Loucy (cell line): Measurements from ENCODE around the gene HOXA7.

ENCODE experiments used
- CTCF ChIP-seq: fragments of 200-600 bp; sonication (generic); conservative IDR thresholded peaks from 2 replicates; pipeline ENCODE4 v1.5.1; 2014; ENCODE audit warnings: mild to moderate bottlenecking, antibody characterized with exemption, low read length
- EZH2phosphoT487 ChIP-seq: fragments of 200-600 bp; IDR thresholded peaks from 2 replicates; pipeline ENCODE4 v1.6.1; 2018; ENCODE audit warnings: antibody characterized with exemption, mild to moderate bottlenecking, moderate library complexity, borderline replicate concordance

GRCh38 chr7:27201580-27202017 is 45.1 kb upstream of the HOXA7 start:
- no peak for TF ChIP-seq CTCF
- no peak for TF ChIP-seq EZH2phosphoT487
